ENCODE measurements around the gene IL18RAP.
A peak's percentile ranks its signal among the peaks of the same experiment; 100 is the strongest.

The IL18RAP gene

DNA sequence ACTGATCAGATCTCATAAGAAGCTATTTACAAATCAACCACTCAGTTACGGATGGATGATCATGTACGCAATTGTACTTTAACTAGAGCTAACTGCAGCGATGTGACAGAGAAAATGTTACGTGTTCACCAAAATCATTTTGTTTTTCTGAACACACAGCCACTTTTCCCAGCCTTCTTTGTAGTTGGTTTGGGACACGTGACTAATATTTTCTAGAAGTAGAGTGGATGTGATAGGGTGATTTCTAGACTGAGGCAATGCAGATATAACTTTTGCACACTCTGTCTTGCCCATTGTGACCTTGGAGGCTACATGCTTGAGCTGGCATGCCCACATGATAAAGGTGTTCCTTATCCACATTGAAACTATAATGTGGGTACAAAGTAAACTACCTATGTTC is 40.2 kb downstream of the IL18RAP start:
- Histone ChIP-seq H3K27me3 (ENCODE audit: insufficient read depth, poor library complexity, severe bottlenecking) (peaks cover 2% of the 10 kb centered on the region), H3K4me3 (replicated peaks; ENCODE audit: insufficient read depth, low read length) (no peak overlapping the region), H3K27ac (replicated peaks) (no peak overlapping the region)
- no peak for DNase-seq (ENCODE audit: low read depth in 1 of 2, low spot score in 1 of 2)
- TF ChIP-seq, protein P1, sequence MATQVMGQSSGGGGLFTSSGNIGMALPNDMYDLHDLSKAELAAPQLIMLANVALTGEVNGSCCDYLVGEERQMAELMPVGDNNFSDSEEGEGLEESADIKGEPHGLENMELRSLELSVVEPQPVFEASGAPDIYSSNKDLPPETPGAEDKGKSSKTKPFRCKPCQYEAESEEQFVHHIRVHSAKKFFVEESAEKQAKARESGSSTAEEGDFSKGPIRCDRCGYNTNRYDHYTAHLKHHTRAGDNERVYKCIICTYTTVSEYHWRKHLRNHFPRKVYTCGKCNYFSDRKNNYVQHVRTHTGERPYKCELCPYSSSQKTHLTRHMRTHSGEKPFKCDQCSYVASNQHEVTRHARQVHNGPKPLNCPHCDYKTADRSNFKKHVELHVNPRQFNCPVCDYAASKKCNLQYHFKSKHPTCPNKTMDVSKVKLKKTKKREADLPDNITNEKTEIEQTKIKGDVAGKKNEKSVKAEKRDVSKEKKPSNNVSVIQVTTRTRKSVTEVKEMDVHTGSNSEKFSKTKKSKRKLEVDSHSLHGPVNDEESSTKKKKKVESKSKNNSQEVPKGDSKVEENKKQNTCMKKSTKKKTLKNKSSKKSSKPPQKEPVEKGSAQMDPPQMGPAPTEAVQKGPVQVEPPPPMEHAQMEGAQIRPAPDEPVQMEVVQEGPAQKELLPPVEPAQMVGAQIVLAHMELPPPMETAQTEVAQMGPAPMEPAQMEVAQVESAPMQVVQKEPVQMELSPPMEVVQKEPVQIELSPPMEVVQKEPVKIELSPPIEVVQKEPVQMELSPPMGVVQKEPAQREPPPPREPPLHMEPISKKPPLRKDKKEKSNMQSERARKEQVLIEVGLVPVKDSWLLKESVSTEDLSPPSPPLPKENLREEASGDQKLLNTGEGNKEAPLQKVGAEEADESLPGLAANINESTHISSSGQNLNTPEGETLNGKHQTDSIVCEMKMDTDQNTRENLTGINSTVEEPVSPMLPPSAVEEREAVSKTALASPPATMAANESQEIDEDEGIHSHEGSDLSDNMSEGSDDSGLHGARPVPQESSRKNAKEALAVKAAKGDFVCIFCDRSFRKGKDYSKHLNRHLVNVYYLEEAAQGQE (IDR thresholded peaks at IDR 0.05; ENCODE audit: insufficient replicate concordance, low read depth) = no peak
- TF ChIP-seq, protein P2, sequence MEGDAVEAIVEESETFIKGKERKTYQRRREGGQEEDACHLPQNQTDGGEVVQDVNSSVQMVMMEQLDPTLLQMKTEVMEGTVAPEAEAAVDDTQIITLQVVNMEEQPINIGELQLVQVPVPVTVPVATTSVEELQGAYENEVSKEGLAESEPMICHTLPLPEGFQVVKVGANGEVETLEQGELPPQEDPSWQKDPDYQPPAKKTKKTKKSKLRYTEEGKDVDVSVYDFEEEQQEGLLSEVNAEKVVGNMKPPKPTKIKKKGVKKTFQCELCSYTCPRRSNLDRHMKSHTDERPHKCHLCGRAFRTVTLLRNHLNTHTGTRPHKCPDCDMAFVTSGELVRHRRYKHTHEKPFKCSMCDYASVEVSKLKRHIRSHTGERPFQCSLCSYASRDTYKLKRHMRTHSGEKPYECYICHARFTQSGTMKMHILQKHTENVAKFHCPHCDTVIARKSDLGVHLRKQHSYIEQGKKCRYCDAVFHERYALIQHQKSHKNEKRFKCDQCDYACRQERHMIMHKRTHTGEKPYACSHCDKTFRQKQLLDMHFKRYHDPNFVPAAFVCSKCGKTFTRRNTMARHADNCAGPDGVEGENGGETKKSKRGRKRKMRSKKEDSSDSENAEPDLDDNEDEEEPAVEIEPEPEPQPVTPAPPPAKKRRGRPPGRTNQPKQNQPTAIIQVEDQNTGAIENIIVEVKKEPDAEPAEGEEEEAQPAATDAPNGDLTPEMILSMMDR (IDR thresholded peaks at IDR 0.05; ENCODE audit: insufficient read depth, low read length) = no peak
- TF ChIP-seq SPI1 (IDR thresholded peaks at IDR 0.05; ENCODE audit: borderline replicate concordance, low read depth) (no peak), GABPA (IDR thresholded peaks at IDR 0.05; ENCODE audit: low read depth) (no peak), POLR2AphosphoS5 (IDR thresholded peaks at IDR 0.05; ENCODE audit: low read depth) (no peak)

DNA sequence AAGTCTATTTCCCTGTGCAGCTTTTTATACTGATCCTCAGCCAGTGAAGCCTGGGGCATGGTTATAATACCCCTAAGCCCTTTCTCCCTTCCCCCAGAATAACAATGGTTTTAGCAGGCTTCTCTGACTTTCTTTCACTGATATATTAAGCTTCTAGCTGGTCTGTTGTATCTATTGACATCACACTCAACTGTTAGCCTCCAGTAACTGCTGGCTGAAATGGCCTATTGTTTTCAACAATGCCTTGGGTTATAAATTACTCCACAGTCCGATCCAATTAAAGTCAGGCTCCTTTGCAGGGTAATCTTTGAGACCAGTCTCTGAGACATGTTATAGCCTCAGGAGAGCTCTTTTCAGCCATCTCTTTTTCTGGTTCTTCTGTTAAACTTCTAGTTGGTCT is 47.2 kb downstream of the IL18RAP start:
- Histone ChIP-seq H3K27ac (replicated peaks) (no peak overlapping the region), H3K27me3 (ENCODE audit: insufficient read depth, poor library complexity, severe bottlenecking) (peaks cover 6% of the 10 kb centered on the region), H3K4me3 (replicated peaks; ENCODE audit: insufficient read depth, low read length) (no peak overlapping the region)
- DNase-seq (ENCODE audit: low read depth in 1 of 2, low spot score in 1 of 2) = no peak
- TF ChIP-seq, protein P2 (IDR thresholded peaks at IDR 0.05; ENCODE audit: insufficient read depth, low read length) = no peak
- TF ChIP-seq, protein P1 (IDR thresholded peaks at IDR 0.05; ENCODE audit: insufficient replicate concordance, low read depth) = no peak
- TF ChIP-seq SPI1 (IDR thresholded peaks at IDR 0.05; ENCODE audit: borderline replicate concordance, low read depth) (no peak), POLR2AphosphoS5 (IDR thresholded peaks at IDR 0.05; ENCODE audit: low read depth) (no peak), GABPA (IDR thresholded peaks at IDR 0.05; ENCODE audit: low read depth) (no peak)

DNA sequence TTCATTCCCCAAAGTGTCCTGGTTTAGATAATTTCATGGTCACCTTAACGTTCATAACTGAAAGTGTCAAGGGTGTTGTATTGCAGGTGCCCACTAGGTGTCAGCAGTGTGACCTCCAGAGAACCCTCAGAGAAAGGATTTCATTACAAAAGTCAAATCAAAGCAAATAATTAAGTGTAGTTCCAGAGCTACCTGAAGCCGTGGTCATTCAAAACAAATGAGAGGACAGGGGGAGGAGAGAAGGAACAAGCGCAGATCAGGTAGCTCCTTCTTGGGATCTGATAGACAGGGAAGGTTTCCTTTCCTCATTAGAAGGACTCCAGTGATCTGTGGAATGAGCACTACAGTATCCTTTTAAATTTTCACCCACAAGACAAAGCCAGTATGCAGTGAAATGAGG is 50.1 kb downstream of the IL18RAP start, which contains the start of gene SLC9A4:
TSS of gene SLC9A4 (plus strand) at position 207 of the 400 bp plus-strand sequence. CDS start 534 bp downstream, outside the sequence.
- DNase-seq (ENCODE audit: low read depth in 1 of 2, low spot score in 1 of 2) = peak in 1 of 2 experiments; percentile 31
- no peak within 1 kb of the TSS for H3K27ac ChIP-seq (replicated peaks)
- no peak within 1 kb of the TSS for H3K4me3 ChIP-seq (replicated peaks; ENCODE audit: insufficient read depth, low read length)
- TF ChIP-seq POLR2AphosphoS5 (IDR thresholded peaks at IDR 0.05; ENCODE audit: low read depth) (no peak), SPI1 (IDR thresholded peaks at IDR 0.05; ENCODE audit: borderline replicate concordance, low read depth) (no peak)
- TF ChIP-seq, protein P2 (IDR thresholded peaks at IDR 0.05; ENCODE audit: insufficient read depth, low read length) = peak; percentile 82
- peaks cover 6% of the 10 kb centered on the region for H3K27me3 ChIP-seq (ENCODE audit: insufficient read depth, poor library complexity, severe bottlenecking)

DNA sequence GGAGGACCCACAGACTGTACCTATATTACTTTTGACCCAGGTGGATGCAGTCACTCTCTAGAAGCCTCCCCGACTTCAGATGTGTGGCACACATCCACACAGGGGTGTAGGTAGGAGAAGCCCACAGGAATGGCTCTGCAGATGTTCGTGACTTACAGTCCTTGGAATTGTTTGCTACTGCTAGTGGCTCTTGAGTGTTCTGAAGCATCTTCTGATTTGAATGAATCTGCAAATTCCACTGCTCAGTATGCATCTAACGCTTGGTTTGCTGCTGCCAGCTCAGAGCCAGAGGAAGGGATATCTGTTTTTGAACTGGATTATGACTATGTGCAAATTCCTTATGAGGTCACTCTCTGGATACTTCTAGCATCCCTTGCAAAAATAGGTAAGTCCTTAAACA is 50.7 kb downstream of the IL18RAP start:
- no peak for DNase-seq (ENCODE audit: low read depth in 1 of 2, low spot score in 1 of 2)
- no peak for TF ChIP-seq SPI1 (IDR thresholded peaks at IDR 0.05; ENCODE audit: borderline replicate concordance, low read depth)
- no peak overlapping the region for H3K4me3 ChIP-seq (replicated peaks; ENCODE audit: insufficient read depth, low read length)
- H3K27ac ChIP-seq (replicated peaks) = no peak overlapping the region
- peaks cover 6% of the 10 kb centered on the region for H3K27me3 ChIP-seq (ENCODE audit: insufficient read depth, poor library complexity, severe bottlenecking)

Measured in HL-60 (cell line).